ENCODE data around the gene MSI1.
A peak's percentile ranks its signal among the peaks of the same experiment; 100 is the strongest.
"Not testable (repeated sequence)": the region's sequence is repeated elsewhere in the genome, so short reads cannot be mapped to it uniquely, and the experiment has no call there.

MSI1 gene

GRCh38 chr12:120353556-120354317 is 15.2 kb downstream of the MSI1 start:
- no peak for DNase-seq

- no peak for DNase-seq
These were observed 15.8 kb downstream of the MSI1 start for GRCh38 chr12:120353136-120353535.

- no peak for DNase-seq
These were observed 16.8 kb downstream of the MSI1 start for GRCh38 chr12:120352117-120352516.

GRCh38 chr12:120350576-120351350 is 18.2 kb downstream of the MSI1 start:
- no peak for DNase-seq

- DNase-seq = no peak
These were observed 21.2 kb downstream of the MSI1 start for GRCh38 chr12:120347766-120348165.

- no peak for DNase-seq
These were observed 22.3 kb downstream of the MSI1 start for GRCh38 chr12:120346681-120347080.

- DNase-seq = no peak
These were observed 22.9 kb downstream of the MSI1 start for GRCh38 chr12:120346031-120346430.

GRCh38 chr12:120343692-120344091 is 25.3 kb downstream of the MSI1 start:
- DNase-seq = no peak

GRCh38 chr12:120343039-120343537 is 25.9 kb downstream of the MSI1 start:
- DNase-seq = no peak

- no peak for DNase-seq
These were observed 26.6 kb downstream of the MSI1 start for GRCh38 chr12:120342175-120343038.

- DNase-seq = no peak
These were observed 29.7 kb downstream of the MSI1 start for GRCh38 chr12:120339256-120339655.

GRCh38 chr12:120337730-120338129 is 31.2 kb downstream of the MSI1 start:
- no peak for DNase-seq

GRCh38 chr12:120336392-120336791 is 32.6 kb downstream of the MSI1 start:
- DNase-seq = not testable (repeated sequence)

GRCh38 chr12:120335447-120335846 is 33.5 kb downstream of the MSI1 start:
- peak; percentile 40 for DNase-seq

- DNase-seq = no peak
These were observed 36.4 kb downstream of the MSI1 start for GRCh38 chr12:120332523-120332922.

- no peak for DNase-seq
These were observed 36.9 kb downstream of the MSI1 start for GRCh38 chr12:120332041-120332440.

- DNase-seq = no peak
These were observed 37.6 kb downstream of the MSI1 start for GRCh38 chr12:120331390-120331789.

- DNase-seq = no peak
These were observed 40.7 kb downstream of the MSI1 start for GRCh38 chr12:120328228-120328627.

GRCh38 chr12:120327593-120327992 is 41.4 kb downstream of the MSI1 start, which contains the start of gene PLA2G1B:
Gene PLA2G1B, minus strand, starts transcription at chr12:120327779. Its CDS starts 26 bp downstream, at chr12:120327753.
- no peak for DNase-seq

GRCh38 chr12:120324841-120325417 is 44.0 kb downstream of the MSI1 start:
- no peak for DNase-seq

GRCh38 chr12:120323772-120324171 is 45.2 kb downstream of the MSI1 start:
- no peak for DNase-seq

- DNase-seq = no peak
These were observed 47.4 kb downstream of the MSI1 start for GRCh38 chr12:120321382-120322202.

All from stimulated activated CD4-positive, alpha-beta T cell treated with anti-CD3 and anti-CD28 coated beads, Interleukin-12 subunit alpha, Interleukin-12 subunit beta, amount 100 ng/mL, for 4 hours (primary cell).